Natural killer cell (primary cell): ENCODE data around the gene LSAMP. TPM values are rescaled to one million over a fixed set of nuclear protein-coding genes. Genes with fewer than 3 reads are reported as not detected.
"Not testable (repeated sequence)": the region's sequence is repeated elsewhere in the genome, so short reads cannot be mapped to it uniquely, and the experiment has no call there.

Experiments
- ATAC-seq, 3 donors: fragments of 150-1000 bp in 2 of 3; fragments of 200-7000 bp in 1 of 3; cut with Tn5 transposase; 1 replicate in 1 of 3; 2 replicates in 2 of 3; pipeline ENCODE4 v1.10.0; 2021; ENCODE audit warnings: mild to moderate bottlenecking in 2 of 3, moderate library complexity in 2 of 3
- DNase-seq, 2 donors: peaks; one replicate each; pipeline versions ENCODE4 v3.0.0 to v3.0.0-alpha.2; 2013 to 2021; ENCODE audit warnings: mixed read lengths in 1 of 2
- H3K27ac ChIP-seq: one replicate; pipeline ENCODE4 v1.5.1; 2013; ENCODE audit warnings: mild to moderate bottlenecking, low read length
- H3K27me3 ChIP-seq: one replicate; pipeline ENCODE4 v1.6.1; 2013; ENCODE audit warnings: low read length; ENCODE audit not compliant: control insufficient read depth, insufficient read depth
- H3K36me3 ChIP-seq: one replicate; pipeline ENCODE4 v1.6.1; 2013; ENCODE audit warnings: low read length; ENCODE audit not compliant: control insufficient read depth, insufficient read depth
- H3K4me1 ChIP-seq: one replicate; pipeline ENCODE4 v1.6.1; 2013; ENCODE audit warnings: low read length; ENCODE audit not compliant: control insufficient read depth, insufficient read depth
- H3K4me3 ChIP-seq: one replicate; pipeline ENCODE4 v1.5.1; 2013; ENCODE audit warnings: low read length
- H3K9me3 ChIP-seq: one replicate; pipeline ENCODE4 v1.6.1; 2013; ENCODE audit warnings: low read length; ENCODE audit not compliant: control insufficient read depth, insufficient read depth
- H3K27ac Mint-ChIP-seq, 2 donors: one replicate each; pipeline ENCODE4 v1.8.0; 2022; ENCODE audit warnings: mild to moderate bottlenecking in 2 of 2, mixed read lengths in 2 of 2, moderate library complexity in 1 of 2
- H3K27me3 Mint-ChIP-seq, 2 donors: one replicate each; pipeline ENCODE4 v1.8.0; 2022; ENCODE audit warnings: low read depth in 2 of 2, mixed read lengths in 2 of 2
- H3K36me3 Mint-ChIP-seq: one replicate; pipeline ENCODE4 v1.8.0; 2022; ENCODE audit warnings: mixed read lengths
- H3K4me1 Mint-ChIP-seq, 2 donors: one replicate each; pipeline ENCODE4 v1.8.0; 2022; ENCODE audit warnings: mixed read lengths in 2 of 2
- H3K4me3 Mint-ChIP-seq: one replicate; pipeline ENCODE4 v1.8.0; 2022; ENCODE audit warnings: mild to moderate bottlenecking, moderate library complexity, mixed read lengths
- H3K9me3 Mint-ChIP-seq, 2 donors: one replicate each; pipeline ENCODE4 v1.8.0; 2022; ENCODE audit warnings: mixed read lengths in 2 of 2
- WGBS: methylation state at CpG from one replicate; pipeline ENCODE4 v1.1.7; 2013; ENCODE audit warnings: missing lambda C conversion rate; ENCODE audit not compliant: insufficient coverage; 5-methylcytosine and 5-hydroxymethylcytosine counted together
- intact Hi-C: fragments of 100-400 bp; cut with micrococcal nuclease; formaldehyde crosslinking; loops from one replicate; pipeline ENCODE4 v1.14.2; 2022
- total RNA-seq, 4 donors: library from RNA; stranded (reverse); fragments of 120-200 nt in 1 of 4; gene quantifications; one replicate each; pipeline versions ENCODE4 v1.2.3 to v1.2.4, GENCODE V29; 2013 to 2022
- TF ChIP-seq, protein P1 (sequence below): fragments of 200-600 bp; IDR thresholded peaks from one replicate; pipeline ENCODE4 v1.8.0; 2022; ENCODE audit warnings: antibody characterized with exemption

Gene LSAMP
- total RNA-seq, 3 donors from 2014 or later (not counting 1 experiment from before 2014, with no cell fraction given), result not detected

DNA sequence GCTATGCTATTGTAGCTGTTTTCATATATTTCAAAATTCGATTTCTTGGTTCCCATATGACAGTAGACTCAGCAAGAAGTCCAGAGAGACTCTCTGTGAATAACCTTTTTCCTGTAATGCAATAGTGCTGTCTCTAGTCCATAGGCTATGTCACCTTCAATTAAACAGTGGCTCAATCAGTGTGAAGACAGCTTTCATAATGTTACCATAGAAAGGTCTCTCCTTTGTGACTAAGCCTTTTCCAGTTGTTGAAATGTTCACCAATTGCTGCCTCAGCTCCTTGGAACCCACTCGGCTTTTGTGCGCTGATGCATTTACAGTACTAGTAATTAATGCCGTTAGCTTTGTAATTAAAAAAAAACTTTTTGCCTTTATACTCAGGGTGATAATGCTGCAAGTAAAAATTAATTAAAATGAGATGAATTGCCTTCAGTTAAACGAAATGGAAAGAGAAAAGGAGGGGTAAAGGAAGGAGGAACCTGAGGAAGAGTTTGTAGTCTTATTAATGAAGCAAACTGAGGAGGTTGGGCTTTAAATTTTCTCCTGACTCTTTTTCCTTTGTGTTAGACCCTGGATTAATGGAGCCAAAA, 214.8 kb downstream of the LSAMP start:
- H3K4me1 ChIP-seq, result no peaks in the 10 kb centered on the region
- Mint-ChIP-seq H3K27me3 (no peaks in the 10 kb centered on the region), H3K27ac (no peak overlapping the region), H3K36me3 (peaks cover 18% of the 10 kb centered on the region), H3K4me3 (no peak overlapping the region), H3K4me1 (no peaks in the 10 kb centered on the region), H3K9me3 (peaks cover 14 to 25% of the 10 kb centered on the region in 2 donors)
- H3K27me3 ChIP-seq, result no peaks in the 10 kb centered on the region
- H3K36me3 ChIP-seq, result no peaks in the 10 kb centered on the region
- intact Hi-C loops, result no loop called here
- H3K27ac ChIP-seq, result no peak overlapping the region
- WGBS, result 68% methylated on average over 5 of the region's 5 CpGs
- H3K4me3 ChIP-seq, result no peak overlapping the region
- no peaks in the 10 kb centered on the region for H3K9me3 ChIP-seq
- no peak for DNase-seq
- TF ChIP-seq, protein P1, sequence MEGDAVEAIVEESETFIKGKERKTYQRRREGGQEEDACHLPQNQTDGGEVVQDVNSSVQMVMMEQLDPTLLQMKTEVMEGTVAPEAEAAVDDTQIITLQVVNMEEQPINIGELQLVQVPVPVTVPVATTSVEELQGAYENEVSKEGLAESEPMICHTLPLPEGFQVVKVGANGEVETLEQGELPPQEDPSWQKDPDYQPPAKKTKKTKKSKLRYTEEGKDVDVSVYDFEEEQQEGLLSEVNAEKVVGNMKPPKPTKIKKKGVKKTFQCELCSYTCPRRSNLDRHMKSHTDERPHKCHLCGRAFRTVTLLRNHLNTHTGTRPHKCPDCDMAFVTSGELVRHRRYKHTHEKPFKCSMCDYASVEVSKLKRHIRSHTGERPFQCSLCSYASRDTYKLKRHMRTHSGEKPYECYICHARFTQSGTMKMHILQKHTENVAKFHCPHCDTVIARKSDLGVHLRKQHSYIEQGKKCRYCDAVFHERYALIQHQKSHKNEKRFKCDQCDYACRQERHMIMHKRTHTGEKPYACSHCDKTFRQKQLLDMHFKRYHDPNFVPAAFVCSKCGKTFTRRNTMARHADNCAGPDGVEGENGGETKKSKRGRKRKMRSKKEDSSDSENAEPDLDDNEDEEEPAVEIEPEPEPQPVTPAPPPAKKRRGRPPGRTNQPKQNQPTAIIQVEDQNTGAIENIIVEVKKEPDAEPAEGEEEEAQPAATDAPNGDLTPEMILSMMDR, result no peak
- no peak for ATAC-seq

DNA sequence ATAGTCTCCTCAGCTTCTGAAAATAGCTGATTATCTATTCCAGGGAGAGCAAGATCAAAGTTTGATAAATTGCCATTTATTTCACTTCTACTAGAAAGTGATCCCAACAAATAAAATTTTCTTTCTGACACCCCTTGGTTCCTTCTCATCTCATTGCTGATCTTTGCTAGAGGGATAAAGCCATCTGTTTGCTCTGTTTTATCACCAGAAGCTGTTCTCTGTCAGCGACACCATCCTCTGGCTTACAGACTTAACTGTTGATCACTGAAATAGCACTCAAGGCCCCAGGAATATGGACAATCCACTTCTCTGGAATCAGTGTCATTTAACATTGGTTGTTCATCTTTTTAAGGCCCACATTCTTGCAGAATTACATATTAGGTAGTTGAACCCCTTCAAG, 219.0 kb downstream of the LSAMP start:
- Histone ChIP-seq H3K4me3 (no peak overlapping the region), H3K4me1 (no peaks in the 10 kb centered on the region), H3K27ac (no peak overlapping the region), H3K9me3 (no peaks in the 10 kb centered on the region), H3K36me3 (no peaks in the 10 kb centered on the region), H3K27me3 (no peaks in the 10 kb centered on the region)
- no peak overlapping the region for H3K4me3 Mint-ChIP-seq
- no peak overlapping the region for H3K27ac Mint-ChIP-seq
- ATAC-seq (no peak), DNase-seq (no peak)
- H3K4me1 Mint-ChIP-seq, result no peaks in the 10 kb centered on the region
- WGBS, result 83% methylated on average over 1 of the region's 1 CpG
- TF ChIP-seq, protein P1, result no peak
- peaks cover 9 to 20% of the 10 kb centered on the region in 2 donors for H3K9me3 Mint-ChIP-seq
- H3K36me3 Mint-ChIP-seq, result peaks cover 9% of the 10 kb centered on the region
- intact Hi-C loops, result no loop called here
- H3K27me3 Mint-ChIP-seq, result no peaks in the 10 kb centered on the region

DNA sequence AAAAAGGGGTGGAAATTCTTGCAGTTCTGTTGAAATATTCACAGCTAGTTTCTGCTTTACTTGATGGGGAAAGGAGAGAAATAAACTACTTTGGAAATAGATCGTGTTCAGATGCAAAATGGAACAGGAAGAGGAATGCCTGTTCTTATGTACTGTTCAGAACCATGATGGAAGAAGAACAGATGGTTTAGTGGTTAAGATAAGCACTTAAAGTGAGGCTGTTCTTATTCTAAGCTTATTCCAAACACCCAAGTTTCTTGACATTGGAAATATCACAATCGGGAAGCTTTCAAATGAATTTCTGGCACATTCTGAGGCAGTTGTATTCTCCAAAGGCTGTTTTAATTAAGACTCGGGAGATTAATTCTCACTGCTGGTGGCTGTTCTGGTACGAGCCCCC, 228.5 kb downstream of the LSAMP start:
- Histone ChIP-seq H3K27ac (no peak overlapping the region), H3K9me3 (no peaks in the 10 kb centered on the region), H3K4me1 (no peaks in the 10 kb centered on the region), H3K36me3 (no peaks in the 10 kb centered on the region), H3K27me3 (no peaks in the 10 kb centered on the region), H3K4me3 (no peak overlapping the region)
- no peak for DNase-seq
- ATAC-seq, result no peak
- TF ChIP-seq, protein P1, result no peak
- no peaks in the 10 kb centered on the region for H3K4me1 Mint-ChIP-seq
- no peaks in the 10 kb centered on the region for H3K27me3 Mint-ChIP-seq
- peaks cover 6 to 25% of the 10 kb centered on the region in 2 donors for H3K9me3 Mint-ChIP-seq
- whole genome bisulfite sequencing, result 78% methylated on average over 4 of the region's 4 CpGs
- intact Hi-C loops, result no loop called here
- no peaks in the 10 kb centered on the region for H3K36me3 Mint-ChIP-seq
- H3K27ac Mint-ChIP-seq, result no peak overlapping the region
- H3K4me3 Mint-ChIP-seq, result no peak overlapping the region

DNA sequence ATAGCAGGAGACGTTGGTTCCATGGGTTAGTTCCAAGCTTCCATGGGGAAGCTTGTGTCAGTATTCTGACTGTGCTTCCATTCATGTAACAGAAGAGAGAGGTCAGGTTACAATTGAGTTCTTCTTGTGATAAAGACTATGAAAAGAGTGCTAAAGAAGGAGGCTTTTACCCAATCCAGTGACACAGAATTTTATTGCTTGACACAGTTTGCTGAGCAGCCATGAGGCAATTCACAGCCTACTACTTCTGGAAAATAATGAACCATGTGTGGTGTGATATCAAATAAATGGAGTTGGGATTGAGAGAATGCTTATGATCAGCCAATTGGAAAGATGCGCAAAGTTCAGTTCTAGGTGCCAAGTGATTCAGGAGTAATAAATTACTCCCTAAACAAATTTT, 233.4 kb downstream of the LSAMP start:
- no peak for ATAC-seq
- no peak for DNase-seq
- no peak overlapping the region for H3K4me3 ChIP-seq
- TF ChIP-seq, protein P1, result no peak
- no peak overlapping the region for H3K27ac ChIP-seq
- no peaks in the 10 kb centered on the region for H3K27me3 ChIP-seq
- H3K36me3 ChIP-seq, result no peaks in the 10 kb centered on the region
- Mint-ChIP-seq H3K9me3 (peaks cover 13 to 21% of the 10 kb centered on the region in 2 donors), H3K27me3 (no peaks in the 10 kb centered on the region), H3K4me3 (no peak overlapping the region), H3K27ac (no peak overlapping the region), H3K36me3 (no peaks in the 10 kb centered on the region), H3K4me1 (no peaks in the 10 kb centered on the region)
- intact Hi-C loops, result no loop called here
- peaks cover 4% of the 10 kb centered on the region for H3K9me3 ChIP-seq
- WGBS, result 71% methylated on average over 1 of the region's 2 CpGs
- no peaks in the 10 kb centered on the region for H3K4me1 ChIP-seq

DNA sequence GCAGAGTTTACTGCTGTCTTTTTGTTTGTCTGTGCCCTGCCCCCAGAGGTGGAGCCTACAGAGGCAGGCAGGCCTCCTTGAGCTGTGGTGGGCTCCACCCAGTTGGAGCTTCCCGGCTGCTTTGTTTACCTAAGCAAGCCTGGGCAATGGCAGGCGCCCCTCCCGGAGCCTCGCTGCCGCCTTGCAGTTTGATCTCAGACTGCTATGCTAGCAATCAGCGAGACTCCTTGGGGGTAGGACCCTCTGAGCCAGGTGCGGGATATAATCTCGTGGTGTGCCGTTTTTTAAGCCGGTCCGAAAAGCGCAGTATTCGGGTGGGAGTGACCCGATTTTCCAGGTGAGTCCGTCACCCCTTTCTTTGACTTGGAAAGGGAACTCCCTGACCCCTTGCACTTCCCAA, 236.5 kb downstream of the LSAMP start:
- H3K4me3 ChIP-seq, DNase-seq, H3K4me1 Mint-ChIP-seq, ATAC-seq, H3K36me3 Mint-ChIP-seq, H3K27me3 Mint-ChIP-seq, H3K36me3 ChIP-seq, H3K27me3 ChIP-seq, H3K27ac ChIP-seq, intact Hi-C loops, H3K4me1 ChIP-seq, H3K9me3 ChIP-seq, H3K4me3 Mint-ChIP-seq, H3K27ac Mint-ChIP-seq: not testable (repeated sequence)
- 89% methylated on average over 15 of the region's 15 CpGs for WGBS
- peaks cover 8 to 11% of the 10 kb centered on the region in 2 donors for H3K9me3 Mint-ChIP-seq
